HS-27A (cell line): Measurements from ENCODE around the gene ADAMTS17.

ENCODE experiments used
- DNase-seq: peaks from one replicate; pipeline ENCODE4 v3.0.0-alpha.2; 2012; ENCODE audit warnings: low read depth, missing footprints

ADAMTS17 gene

GRCh38 chr15:100198442-100198841 lies 143.3 kb downstream of the ADAMTS17 start:
- no peak for DNase-seq

GRCh38 chr15:100196326-100197058 lies 145.3 kb downstream of the ADAMTS17 start:
- DNase-seq: no peak

- no peak for DNase-seq
These were observed 146.8 kb downstream of the ADAMTS17 start for GRCh38 chr15:100194996-100195395.

- no peak for DNase-seq
These were observed 148.4 kb downstream of the ADAMTS17 start for GRCh38 chr15:100193277-100193860.

GRCh38 chr15:100192097-100193080 lies 149.4 kb downstream of the ADAMTS17 start:
- no peak for DNase-seq

- no peak for DNase-seq
These were observed 150.6 kb downstream of the ADAMTS17 start for GRCh38 chr15:100191161-100191560.

- DNase-seq: no peak
These were observed 151.1 kb downstream of the ADAMTS17 start for GRCh38 chr15:100190675-100191074.

- no peak for DNase-seq
These were observed 151.9 kb downstream of the ADAMTS17 start for GRCh38 chr15:100189849-100190248.

GRCh38 chr15:100189319-100189718 lies 152.5 kb downstream of the ADAMTS17 start:
- no peak for DNase-seq

GRCh38 chr15:100187677-100188076 lies 154.1 kb downstream of the ADAMTS17 start:
- no peak for DNase-seq

- no peak for DNase-seq
These were observed 154.8 kb downstream of the ADAMTS17 start for GRCh38 chr15:100186960-100187359.

- no peak for DNase-seq
These were observed 155.4 kb downstream of the ADAMTS17 start for GRCh38 chr15:100186366-100186765.

- DNase-seq: no peak
These were observed 157.8 kb downstream of the ADAMTS17 start for GRCh38 chr15:100183921-100184495.

- DNase-seq: no peak
These were observed 160.9 kb downstream of the ADAMTS17 start for GRCh38 chr15:100180921-100181320.

GRCh38 chr15:100175406-100176114 lies 166.2 kb downstream of the ADAMTS17 start:
- DNase-seq: no peak

- DNase-seq: no peak
These were observed 166.9 kb downstream of the ADAMTS17 start for GRCh38 chr15:100174904-100175275.

- no peak for DNase-seq
These were observed 167.4 kb downstream of the ADAMTS17 start for GRCh38 chr15:100174159-100174903.

- DNase-seq: no peak
These were observed 169.3 kb downstream of the ADAMTS17 start for GRCh38 chr15:100172356-100173024.

- DNase-seq: no peak
These were observed 170.4 kb downstream of the ADAMTS17 start for GRCh38 chr15:100171411-100171810.
